GM19468 (cell line): ENCODE results near the gene PODXL.
"Not testable (repeated sequence)": the region's sequence is repeated elsewhere in the genome, so short reads cannot be mapped to it uniquely, and the experiment has no call there.

ENCODE experiments used
- ATAC-seq: cut with Tn5 transposase; IDR thresholded peaks from one replicate; pipeline ENCODE4 v1.9.1; 2021; ENCODE audit warnings: mild to moderate bottlenecking, moderate library complexity, moderate number of reproducible peaks; ENCODE audit not compliant: unreplicated experiment; ENCODE audit errors: extremely low read depth

Gene PODXL

GRCh38 chr7:131515471-131515870 is 41.0 kb downstream of the PODXL start:
- not testable (repeated sequence) for ATAC-seq

GRCh38 chr7:131513245-131514061 is 43.0 kb downstream of the PODXL start:
- ATAC-seq, result peak; percentile 72

- no peak for ATAC-seq
Measured at GRCh38 chr7:131511774-131512535, 44.5 kb downstream of the PODXL start.

GRCh38 chr7:131511071-131511470 is 45.4 kb downstream of the PODXL start:
- ATAC-seq, result no peak

- ATAC-seq, result no peak
Measured at GRCh38 chr7:131509781-131510180, 46.6 kb downstream of the PODXL start.

GRCh38 chr7:131508754-131509486 is 47.5 kb downstream of the PODXL start:
- no peak for ATAC-seq

GRCh38 chr7:131507592-131508331 is 48.7 kb downstream of the PODXL start:
- peak; percentile 38 for ATAC-seq

GRCh38 chr7:131506597-131506996 is 49.8 kb downstream of the PODXL start:
- no peak for ATAC-seq

GRCh38 chr7:131505636-131506557 is 50.5 kb downstream of the PODXL start:
- no peak for ATAC-seq

GRCh38 chr7:131505037-131505620 is 51.3 kb downstream of the PODXL start:
- not testable (repeated sequence) for ATAC-seq

GRCh38 chr7:131504157-131504899 is 52.1 kb downstream of the PODXL start:
- no peak for ATAC-seq

GRCh38 chr7:131503639-131504038 is 52.8 kb downstream of the PODXL start:
- ATAC-seq, result no peak

GRCh38 chr7:131502810-131503508 is 53.5 kb downstream of the PODXL start:
- ATAC-seq, result no peak

- ATAC-seq, result no peak
Measured at GRCh38 chr7:131501930-131502685, 54.3 kb downstream of the PODXL start.

- ATAC-seq, result no peak
Measured at GRCh38 chr7:131501422-131501821, 55.0 kb downstream of the PODXL start.

GRCh38 chr7:131500357-131500756 is 56.1 kb downstream of the PODXL start:
- ATAC-seq, result no peak

GRCh38 chr7:131499801-131500200 is 56.6 kb downstream of the PODXL start:
- no peak for ATAC-seq
